ENCODE measurements around the gene ZC3H13. TPM values are rescaled to one million over a fixed set of nuclear protein-coding genes. Genes with fewer than 3 reads are reported as not detected.

ZC3H13 gene
- total and polyA plus RNA-seq, 2 of the 8 experiments (the other 6 are each of a cell fraction or from before 2014, with no cell fraction given) = 5.1 to 57.8 TPM

DNA sequence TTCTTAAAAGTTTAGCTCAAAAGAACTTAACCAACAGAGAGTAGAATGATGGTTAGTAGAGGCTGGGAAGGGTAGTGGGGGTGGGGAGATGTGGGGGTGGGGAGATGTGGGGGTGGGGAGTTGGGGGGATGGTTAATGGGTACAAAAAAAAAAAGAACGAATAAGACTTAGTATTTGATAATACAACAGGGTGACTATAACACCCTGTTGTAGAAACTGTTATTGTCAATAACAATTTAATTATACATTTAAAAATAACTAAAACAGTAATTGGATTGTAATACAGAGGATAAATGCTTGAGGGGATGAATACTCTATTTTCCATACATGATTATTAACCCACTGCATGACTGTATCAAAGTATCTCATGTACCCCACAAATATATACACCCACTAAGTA lies 91.1 kb downstream of the ZC3H13 start:
- FAIRE-seq (no peak), DNase-seq (ENCODE audit: low read depth in 1 of 2, low spot score in 2 of 2) (no peak)
- no peak overlapping the region for H3K14ac ChIP-seq (ENCODE audit: insufficient read length)
- H3K4ac ChIP-seq (replicated peaks; ENCODE audit: insufficient read length, low read depth, low read length) = no peak overlapping the region
- H3K9me3 ChIP-seq (ENCODE audit: insufficient read depth in 2 of 2, low read depth in 1 of 2, low read length in 1 of 2) = no peaks in the 10 kb centered on the region
- H3K56ac ChIP-seq (replicated peaks; ENCODE audit: insufficient read length, low read depth, low read length) = no peak overlapping the region
- TF ChIP-seq RBBP5 (IDR thresholded peaks at IDR 0.05; ENCODE audit: borderline replicate concordance, low read depth, low read length) (no peak), ZNF274 (IDR thresholded peaks at IDR 0.05; ENCODE audit: borderline replicate concordance, extremely low read depth, low read length) (no peak), JUND (IDR thresholded peaks at IDR 0.05; ENCODE audit: low read length) (no peak), SIN3A (conservative IDR thresholded peaks at IDR 0.05 in 1 of 2, IDR thresholded peaks at IDR 0.05 in 1 of 2; ENCODE audit: low read depth in 1 of 2, low read length in 2 of 2) (no peak), KDM4A (IDR thresholded peaks at IDR 0.05; ENCODE audit: low read depth, low read length, severe bottlenecking) (no peak), TEAD4 (IDR thresholded peaks at IDR 0.05; ENCODE audit: low read depth, low read length) (no peak), KDM1A (IDR thresholded peaks at IDR 0.05; ENCODE audit: borderline replicate concordance, low read length) (no peak), CHD2 (IDR thresholded peaks at IDR 0.05; ENCODE audit: low read length) (no peak)
- TF ChIP-seq, protein P1, sequence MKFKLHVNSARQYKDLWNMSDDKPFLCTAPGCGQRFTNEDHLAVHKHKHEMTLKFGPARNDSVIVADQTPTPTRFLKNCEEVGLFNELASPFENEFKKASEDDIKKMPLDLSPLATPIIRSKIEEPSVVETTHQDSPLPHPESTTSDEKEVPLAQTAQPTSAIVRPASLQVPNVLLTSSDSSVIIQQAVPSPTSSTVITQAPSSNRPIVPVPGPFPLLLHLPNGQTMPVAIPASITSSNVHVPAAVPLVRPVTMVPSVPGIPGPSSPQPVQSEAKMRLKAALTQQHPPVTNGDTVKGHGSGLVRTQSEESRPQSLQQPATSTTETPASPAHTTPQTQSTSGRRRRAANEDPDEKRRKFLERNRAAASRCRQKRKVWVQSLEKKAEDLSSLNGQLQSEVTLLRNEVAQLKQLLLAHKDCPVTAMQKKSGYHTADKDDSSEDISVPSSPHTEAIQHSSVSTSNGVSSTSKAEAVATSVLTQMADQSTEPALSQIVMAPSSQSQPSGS (IDR thresholded peaks at IDR 0.05; ENCODE audit: low read length) = no peak
- TF ChIP-seq, protein P2, sequence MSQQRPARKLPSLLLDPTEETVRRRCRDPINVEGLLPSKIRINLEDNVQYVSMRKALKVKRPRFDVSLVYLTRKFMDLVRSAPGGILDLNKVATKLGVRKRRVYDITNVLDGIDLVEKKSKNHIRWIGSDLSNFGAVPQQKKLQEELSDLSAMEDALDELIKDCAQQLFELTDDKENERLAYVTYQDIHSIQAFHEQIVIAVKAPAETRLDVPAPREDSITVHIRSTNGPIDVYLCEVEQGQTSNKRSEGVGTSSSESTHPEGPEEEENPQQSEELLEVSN (IDR thresholded peaks at IDR 0.05) = no peak
- ChIA-PET POLR2A (ENCODE audit: partially characterized antibody) (no interaction called here), CTCF (ENCODE audit: partially characterized antibody) (no interaction called here)
- H4K91ac ChIP-seq (replicated peaks; ENCODE audit: insufficient read length, low read length) = no peak overlapping the region
- no peak overlapping the region for H2BK5ac ChIP-seq (ENCODE audit: low read depth, low read length)
- H3K23me2 ChIP-seq (ENCODE audit: low read depth, low read length) = no peaks in the 10 kb centered on the region
- no peak overlapping the region for H2BK15ac ChIP-seq (ENCODE audit: low read length)
- H4K8ac ChIP-seq (ENCODE audit: extremely low read depth, insufficient read depth, low read length) = no peak overlapping the region
- H2BK20ac ChIP-seq (ENCODE audit: low read length) = no peak overlapping the region
- no peak overlapping the region for H3K27ac ChIP-seq (ENCODE audit: low read depth, low read length)
- H2AFZ ChIP-seq (ENCODE audit: low read length) = no peak overlapping the region
- no peak overlapping the region for H3K9ac ChIP-seq (replicated peaks in 1 of 4; ENCODE audit: extremely low read depth in 1 of 4, low read depth in 3 of 4, low read length in 3 of 4)
- H3K4me1 ChIP-seq (replicated peaks in 1 of 4; ENCODE audit: control insufficient read depth in 3 of 4, insufficient read depth in 4 of 4, low read length in 3 of 4) = no peaks in the 10 kb centered on the region
- no peaks in the 10 kb centered on the region for H4K20me1 ChIP-seq (replicated peaks in 1 of 2; ENCODE audit: control insufficient read depth in 1 of 2, insufficient read depth in 2 of 2, low read length in 2 of 2)
- no peak overlapping the region for H4K5ac ChIP-seq (ENCODE audit: insufficient read length, low read depth, low read length)
- no peaks in the 10 kb centered on the region for H3K27me3 ChIP-seq (replicated peaks in 1 of 4; ENCODE audit: control insufficient read depth in 3 of 4, extremely low read depth in 1 of 4, insufficient read depth in 3 of 4, low read length in 3 of 4)
- H2BK120ac ChIP-seq (replicated peaks; ENCODE audit: low read depth, low read length) = no peak overlapping the region
- no peak overlapping the region for H2AK5ac ChIP-seq (ENCODE audit: low read depth, low read length)
- no peak overlapping the region for H3K18ac ChIP-seq (ENCODE audit: extremely low read depth, low read length)
- H3K23ac ChIP-seq (ENCODE audit: insufficient read length) = no peak overlapping the region
- no peaks in the 10 kb centered on the region for H3K79me1 ChIP-seq (ENCODE audit: low read depth, low read length)
- peaks cover 0 to 53% (median 15%) of the 10 kb centered on the region in 4 experiments; a peak in 6 of 8 replicates for H3K36me3 ChIP-seq (ENCODE audit: control insufficient read depth in 2 of 4, insufficient read depth in 4 of 4, low read length in 3 of 4)
- H2BK12ac ChIP-seq (ENCODE audit: low read depth, low read length) = no peak overlapping the region
- no peak overlapping the region for H3K4me2 ChIP-seq (ENCODE audit: insufficient read depth in 1 of 2, low read depth in 2 of 2, low read length in 2 of 2)
- WGBS, 2 experiments (ENCODE audit: extremely low coverage in 1 of 2, insufficient coverage in 1 of 2, insufficient read length in 1 of 2, insufficient replicate concordance in 2 of 2, low coverage in 1 of 2, low lambda C conversion rate in 2 of 2, missing lambda C conversion rate in 1 of 2) = 71% methylated on average over 1 of the region's 1 CpG; no CpG with 5 or more reads in 1 of the 2 experiments
- no peak overlapping the region for H3K4me3 ChIP-seq (ENCODE audit: extremely low read depth in 1 of 4, insufficient read depth in 2 of 4, low read depth in 3 of 4, low read length in 4 of 4)
- no peaks in the 10 kb centered on the region for H3K79me2 ChIP-seq (ENCODE audit: control insufficient read depth in 1 of 2, insufficient read depth in 2 of 2, low read length in 2 of 2)

Data from H1 (cell line).